CD4-positive, alpha-beta memory T cell (primary cell): ENCODE measurements around the gene NUCB2. TPM values are rescaled to one million over a fixed set of nuclear protein-coding genes. Genes with fewer than 3 reads are reported as not detected.
A peak's percentile ranks its signal among the peaks of the same experiment; 100 is the strongest.
"Not testable (repeated sequence)": the region's sequence is repeated elsewhere in the genome, so short reads cannot be mapped to it uniquely, and the experiment has no call there.

Experiments used
- CTCF ChIA-PET: fragments of 350-600 bp; sonication (Branson Sonifier 250); formaldehyde crosslinking; loops from one replicate; lab custom pipeline; 2021; ENCODE audit warnings: inconsistent platforms; ENCODE audit not compliant: partially characterized antibody; lab: Charles Lee
- POLR2A ChIA-PET: fragments of 350-600 bp; sonication (Branson Sonifier 250); formaldehyde crosslinking; loops from one replicate; lab custom pipeline; 2021; ENCODE audit not compliant: partially characterized antibody; lab: Charles Lee
- DNase-seq, 5 donors: peaks; one replicate each; pipeline versions ENCODE4 v3.0.0 to v3.0.0-alpha.2; 2020 to 2022; ENCODE audit warnings: mixed read lengths in 1 of 5
- H3K27ac ChIP-seq: one replicate; pipeline ENCODE4 v1.7.0; 2013; ENCODE audit warnings: low read depth, low read length
- H3K27me3 ChIP-seq: 2 replicates; pipeline ENCODE4 v1.7.0; 2013; ENCODE audit warnings: mild to moderate bottlenecking, low read length, moderate library complexity; ENCODE audit not compliant: insufficient read depth
- H3K36me3 ChIP-seq: 2 replicates; pipeline ENCODE4 v1.7.0; 2013; ENCODE audit warnings: mild to moderate bottlenecking, low read length, moderate library complexity; ENCODE audit not compliant: insufficient read depth
- H3K4me1 ChIP-seq: 2 replicates; pipeline ENCODE4 v1.7.0; 2013; ENCODE audit warnings: mild to moderate bottlenecking, low read length, moderate library complexity; ENCODE audit not compliant: insufficient read depth
- H3K4me3 ChIP-seq, 2 donors: one replicate each; pipeline ENCODE4 v1.7.0; 2013; ENCODE audit warnings: low read length in 2 of 2, mild to moderate bottlenecking in 1 of 2
- H3K9me3 ChIP-seq, 2 donors: one replicate each; pipeline ENCODE4 v1.7.0; 2013; ENCODE audit warnings: low read length in 2 of 2, control low read depth in 1 of 2; ENCODE audit not compliant: control insufficient read depth in 1 of 2
- H3K27ac Mint-ChIP-seq, 7 donors: one replicate each; pipeline ENCODE4 v1.8.0; 2020 to 2021; ENCODE audit warnings: mixed read lengths in 7 of 7, mild to moderate bottlenecking in 6 of 7, inconsistent platforms in 3 of 7, moderate library complexity in 3 of 7
- H3K27me3 Mint-ChIP-seq, 2 donors: one replicate each; pipeline ENCODE4 v1.8.0; 2020 to 2021; ENCODE audit warnings: mixed read lengths in 2 of 2
- H3K36me3 Mint-ChIP-seq, 2 donors: one replicate each; pipeline ENCODE4 v1.8.0; 2020 to 2021; ENCODE audit warnings: mixed read lengths in 2 of 2, inconsistent platforms in 1 of 2, mild to moderate bottlenecking in 1 of 2
- H3K4me1 Mint-ChIP-seq, 4 donors: one replicate each; pipeline ENCODE4 v1.8.0; 2020 to 2021; ENCODE audit warnings: mixed read lengths in 4 of 4, mild to moderate bottlenecking in 1 of 4
- H3K4me3 Mint-ChIP-seq, 8 donors: one replicate each; pipeline ENCODE4 v1.8.0; 2020 to 2021; ENCODE audit warnings: mixed read lengths in 8 of 8, mild to moderate bottlenecking in 7 of 8, moderate library complexity in 6 of 8, inconsistent platforms in 3 of 8
- H3K9me3 Mint-ChIP-seq, 8 donors: one replicate each; pipeline ENCODE4 v1.8.0; 2020 to 2021; ENCODE audit warnings: mixed read lengths in 8 of 8, mild to moderate bottlenecking in 5 of 8, inconsistent platforms in 3 of 8, moderate library complexity in 1 of 8
- intact Hi-C: fragments of 100-400 bp; cut with micrococcal nuclease; formaldehyde crosslinking; loops from one replicate; pipeline ENCODE4 v1.15.1; 2023
- polyA plus RNA-seq, 2 donors: library from polyadenylated mRNA; unstranded; fragments of 300-500 nt; fragmentation: Illumina TruSeq; gene quantifications; one replicate each; pipeline ENCODE4 v1.2.3, GENCODE V29; 2021
- total RNA-seq, 2 experiments: library from RNA; stranded (reverse); gene quantifications; one replicate each; pipeline ENCODE4 v1.2.3, GENCODE V29; 2021

The NUCB2 gene
- 10 to 100 TPM; 53.2 to 57.6 TPM for total RNA-seq
- polyA plus RNA-seq = 100 to 1,000 TPM; 115 to 116 TPM

DNA sequence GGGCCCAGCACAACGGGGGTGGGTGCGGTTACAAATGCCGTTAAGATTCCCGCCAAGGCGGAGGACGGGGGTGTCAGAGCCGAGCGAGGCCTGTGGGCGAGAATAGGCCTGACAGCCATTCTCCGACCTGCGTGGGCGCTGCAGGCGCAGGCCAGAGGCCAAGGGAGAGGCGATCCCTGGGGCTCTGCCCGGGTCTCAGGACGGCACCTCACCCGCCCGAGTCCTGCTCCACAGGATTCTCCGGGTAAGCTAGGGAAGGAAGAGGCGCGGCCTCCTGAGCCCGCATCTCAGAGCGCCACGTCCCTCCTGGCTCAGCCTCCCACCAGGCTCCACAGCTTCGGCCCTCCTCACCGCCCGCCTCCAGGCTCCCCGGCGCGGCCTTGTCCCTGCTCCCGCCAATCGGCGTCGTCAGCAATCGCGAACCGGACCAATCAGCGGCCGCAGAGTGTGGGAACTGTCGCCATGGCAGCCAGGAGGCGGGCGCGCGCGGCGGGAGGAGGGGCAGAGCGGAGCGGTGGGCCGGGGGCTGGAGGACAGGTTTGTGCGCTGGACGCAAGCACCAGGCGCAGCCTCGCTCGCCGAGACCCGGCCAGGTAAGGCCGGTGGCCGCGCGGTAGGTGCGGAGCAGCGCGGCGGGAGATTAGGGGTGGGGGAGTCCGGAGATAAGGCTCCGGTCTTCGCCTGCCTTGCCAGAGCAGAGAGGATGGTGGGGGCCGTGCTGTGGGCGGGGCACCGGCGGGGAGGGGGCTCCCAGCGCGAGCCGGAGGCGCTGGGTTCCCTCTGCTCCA, at the start of gene NUCB2:
TSS of gene NUCB2 (plus strand) at position 504 of the 788 bp plus-strand sequence. CDS start 18,585 bp downstream, outside the sequence.
- peak within 1 kb of the TSS; percentile 71 to 89 for H3K4me3 ChIP-seq
- no peaks in the 10 kb centered on the region for H3K36me3 ChIP-seq
- Mint-ChIP-seq H3K27me3 (no peaks in the 10 kb centered on the region), H3K27ac (peak within 1 kb of the TSS; percentile 75 to 97 (median 95)), H3K36me3 (peaks cover 2 to 11% of the 10 kb centered on the region in 2 donors), H3K9me3 (no peaks in the 10 kb centered on the region), H3K4me1 (peaks cover 18 to 45% (median 31%) of the 10 kb centered on the region in 4 donors), H3K4me3 (peak within 1 kb of the TSS; percentile 80 to 97 (median 88))
- peak; percentile 93 to 95 (median 93) for DNase-seq
- POLR2A ChIA-PET = interaction anchor here (0.6 to 4.6 kb wide), 12 partner anchors 9 to 198 kb away, joined by 3 to 59 read pairs (median 4); partner anchors contain the start of genes NCR3LG1 and PIK3C2A
- intact Hi-C loops = loop anchor here (1.0 to 2.0 kb wide), 7 partner anchors 9 to 538 kb away; partner anchors contain the start of genes C11orf58 and RPS13
- peaks cover 36% of the 10 kb centered on the region for H3K4me1 ChIP-seq
- H3K27me3 ChIP-seq = no peaks in the 10 kb centered on the region
- peak within 1 kb of the TSS; percentile 82 for H3K27ac ChIP-seq
- CTCF ChIA-PET = interaction anchor here (1.4 to 2.3 kb wide), 2 partner anchors 46 to 78 kb away, joined by 4 to 10 read pairs; no protein-coding TSS in a partner anchor
- H3K9me3 ChIP-seq = no peaks in the 10 kb centered on the region

GRCh38 chr11:17228186-17228925, 48.2 kb upstream of the NUCB2 start:
- H3K27ac Mint-ChIP-seq, H3K36me3 Mint-ChIP-seq, H3K4me3 ChIP-seq, H3K9me3 ChIP-seq, H3K9me3 Mint-ChIP-seq, intact Hi-C loops, H3K4me3 Mint-ChIP-seq, H3K27me3 Mint-ChIP-seq, H3K27me3 ChIP-seq, POLR2A ChIA-PET, DNase-seq, H3K36me3 ChIP-seq, H3K27ac ChIP-seq: not testable (repeated sequence)
- CTCF ChIA-PET = interaction anchor here (0.7 to 2.8 kb wide), 5 partner anchors 13 to 300 kb away, joined by 3 to 22 read pairs (median 12); no protein-coding TSS in a partner anchor
- H3K4me1 ChIP-seq = peaks cover 17% of the 10 kb centered on the region
- H3K4me1 Mint-ChIP-seq = peaks cover 9 to 19% (median 14%) of the 10 kb centered on the region in 4 donors

- Mint-ChIP-seq H3K4me3 (peak overlapping the region in 1 of 8 donors; percentile 72), H3K4me1 (peaks cover 9 to 19% (median 14%) of the 10 kb centered on the region in 4 donors), H3K36me3 (no peaks in the 10 kb centered on the region), H3K9me3 (peaks cover 0 to 2% (median 0%) of the 10 kb centered on the region in 8 donors), H3K27me3 (peaks cover 0 to 1% of the 10 kb centered on the region in 2 donors), H3K27ac (peak overlapping the region in 2 of 7 donors; percentile 49 to 66)
- POLR2A ChIA-PET = interaction anchor here (0.7 to 1.3 kb wide), 2 partner anchors 46 to 125 kb away, joined by 3 to 6 read pairs; no protein-coding TSS in a partner anchor
- no peak for DNase-seq
- peaks cover 17% of the 10 kb centered on the region for H3K4me1 ChIP-seq
- CTCF ChIA-PET = interaction anchor here (0.9 to 2.8 kb wide), 34 partner anchors 7 to 298 kb away, joined by 3 to 47 read pairs (median 4); partner anchors contain the start of genes KCNJ11, NCR3LG1, NUCB2 and PIK3C2A
- no peak overlapping the region for H3K27ac ChIP-seq
- H3K9me3 ChIP-seq = no peaks in the 10 kb centered on the region
- no peak overlapping the region for H3K4me3 ChIP-seq
- H3K27me3 ChIP-seq = no peaks in the 10 kb centered on the region
- intact Hi-C loops = loop anchor here (1.0 to 5.0 kb wide), 7 partner anchors 47 to 501 kb away; partner anchors contain the start of gene NUCB2
- no peaks in the 10 kb centered on the region for H3K36me3 ChIP-seq
These were observed 46.9 kb upstream of the NUCB2 start for GRCh38 chr11:17229481-17230152.

GRCh38 chr11:17230867-17231851, 45.4 kb upstream of the NUCB2 start:
- Mint-ChIP-seq H3K27me3 (peaks cover 0 to 1% of the 10 kb centered on the region in 2 donors), H3K27ac (peak overlapping the region in 2 of 7 donors; percentile 52 to 56), H3K4me1 (peaks cover 9 to 19% (median 14%) of the 10 kb centered on the region in 4 donors), H3K36me3 (no peaks in the 10 kb centered on the region), H3K4me3 (peak overlapping the region in 7 of 8 donors; percentile 0 to 77 (median 36)), H3K9me3 (peaks cover 0 to 2% (median 0%) of the 10 kb centered on the region in 8 donors)
- DNase-seq = peak in 4 of 5 donors; percentile 26 to 53 (median 39)
- intact Hi-C loops = loop anchor here (1.0 to 5.0 kb wide), 7 partner anchors 46 to 500 kb away; partner anchors contain the start of gene NUCB2
- Histone ChIP-seq H3K4me1 (peaks cover 17% of the 10 kb centered on the region), H3K4me3 (no peak overlapping the region), H3K36me3 (no peaks in the 10 kb centered on the region), H3K27me3 (no peaks in the 10 kb centered on the region), H3K9me3 (no peaks in the 10 kb centered on the region), H3K27ac (no peak overlapping the region)
- ChIA-PET CTCF (interaction anchor here (0.9 to 2.8 kb wide), 20 partner anchors 7 to 297 kb away, joined by 3 to 47 read pairs (median 5); partner anchors contain the start of genes NCR3LG1, NUCB2 and PIK3C2A), POLR2A (interaction anchor here (1.3 kb wide), 1 partner anchor 45 kb away, joined by 6 read pairs; no protein-coding TSS in a partner anchor)

DNA sequence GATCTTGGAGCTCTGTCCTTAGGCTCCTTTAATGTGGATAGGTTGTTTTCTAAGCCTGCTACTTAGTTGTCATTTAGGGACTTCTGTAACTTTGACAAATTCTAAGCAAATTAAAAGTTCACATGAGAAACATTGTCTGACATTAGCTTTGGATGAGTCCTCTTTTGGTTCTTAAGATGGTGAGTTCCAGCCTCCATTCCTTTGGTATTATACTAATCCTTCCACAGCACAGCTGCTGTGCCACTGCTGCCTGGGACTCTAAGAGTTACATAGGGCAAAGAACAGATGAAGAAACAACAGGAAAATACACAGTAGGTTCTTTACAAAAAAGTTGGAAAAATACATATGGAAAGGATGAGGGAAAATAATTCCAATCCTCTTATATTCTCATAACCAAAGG, 43.4 kb upstream of the NUCB2 start:
- Histone ChIP-seq H3K27me3 (no peaks in the 10 kb centered on the region), H3K36me3 (no peaks in the 10 kb centered on the region), H3K27ac (no peak overlapping the region), H3K9me3 (no peaks in the 10 kb centered on the region), H3K4me3 (no peak overlapping the region), H3K4me1 (peaks cover 17% of the 10 kb centered on the region)
- no peak overlapping the region for H3K4me3 Mint-ChIP-seq
- H3K27me3 Mint-ChIP-seq = peaks cover 2 to 5% of the 10 kb centered on the region in 2 donors
- H3K27ac Mint-ChIP-seq = no peak overlapping the region
- H3K4me1 Mint-ChIP-seq = peaks cover 9 to 19% (median 14%) of the 10 kb centered on the region in 4 donors
- intact Hi-C loops = loop anchor here (5.0 kb wide), 1 partner anchor 69 kb away; no protein-coding TSS in a partner anchor
- ChIA-PET CTCF (interaction anchor here (1.0 to 1.6 kb wide), 6 partner anchors 12 to 275 kb away, joined by 3 to 6 read pairs (median 4); no protein-coding TSS in a partner anchor), POLR2A (no interaction called here)
- peaks cover 0 to 2% (median 0%) of the 10 kb centered on the region in 8 donors for H3K9me3 Mint-ChIP-seq
- no peak for DNase-seq
- H3K36me3 Mint-ChIP-seq = no peaks in the 10 kb centered on the region
